HepG2 (cell line): ENCODE results near the gene BCL2L2. TPM values are rescaled to one million over a fixed set of nuclear protein-coding genes. Genes with fewer than 3 reads are reported as not detected.

ENCODE experiments used
- BCLAF1 ChIP-seq: fragments of 450-650 bp; IDR thresholded peaks from 2 replicates; pipeline ENCODE4 v1.6.1; 2017; ENCODE audit warnings: mild to moderate bottlenecking
- DPF2 ChIP-seq: sonication (generic); formaldehyde crosslinking; IDR thresholded peaks from 2 replicates; pipeline ENCODE4 v1.4.0; 2020; ENCODE audit warnings: mild to moderate bottlenecking, low read depth, missing genetic modification reagents, borderline replicate concordance
- JUN ChIP-seq: sonication (generic); formaldehyde crosslinking; IDR thresholded peaks from 2 replicates; pipeline ENCODE4 v1.4.0; 2020; ENCODE audit warnings: mild to moderate bottlenecking, missing genetic modification reagents
- KDM4B ChIP-seq: sonication (generic); formaldehyde crosslinking; IDR thresholded peaks from 2 replicates; pipeline ENCODE4 v1.4.0; 2020; ENCODE audit warnings: missing genetic modification reagents
- NR1H2 ChIP-seq: sonication (generic); formaldehyde crosslinking; IDR thresholded peaks from 2 replicates; pipeline ENCODE4 v1.8.1; 2022; ENCODE audit warnings: low read depth, missing genetic modification reagents, borderline replicate concordance
- PRDM10 ChIP-seq: sonication (generic); formaldehyde crosslinking; IDR thresholded peaks from 2 replicates; pipeline ENCODE4 v1.4.0; 2020; ENCODE audit warnings: low read depth, missing genetic modification reagents
- RBM22 ChIP-seq: fragments of 200-400 bp; formaldehyde crosslinking; optimal IDR thresholded peaks from 2 replicates; pipeline ENCODE3; 2017; ENCODE audit warnings: mild to moderate bottlenecking, low read length, moderate library complexity
- SP4 ChIP-seq: sonication (generic); formaldehyde crosslinking; IDR thresholded peaks from 2 replicates; pipeline ENCODE4 v1.8.1; 2023; ENCODE audit warnings: mild to moderate bottlenecking, missing genetic modification reagents
- STAG1 ChIP-seq: sonication (generic); formaldehyde crosslinking; IDR thresholded peaks from 2 replicates; pipeline ENCODE4 v1.4.0; 2020; ENCODE audit warnings: missing genetic modification reagents
- TBX3 ChIP-seq: fragments of 450-650 bp; IDR thresholded peaks from 2 replicates; pipeline ENCODE4 v1.6.1; 2017; ENCODE audit warnings: antibody characterized with exemption, mild to moderate bottlenecking, inconsistent platforms, borderline replicate concordance
- ZBTB3 ChIP-seq: sonication (generic); formaldehyde crosslinking; IDR thresholded peaks from 2 replicates; pipeline ENCODE4 v1.4.0; 2020; ENCODE audit warnings: low read depth, mild to moderate bottlenecking, moderate library complexity, missing genetic modification reagents, borderline replicate concordance
- ZMYM4 ChIP-seq: sonication (generic); formaldehyde crosslinking; IDR thresholded peaks from 2 replicates; pipeline ENCODE4 v1.8.1; 2023; ENCODE audit warnings: mild to moderate bottlenecking, missing genetic modification reagents
- ZNF12 ChIP-seq: sonication (generic); formaldehyde crosslinking; IDR thresholded peaks from 2 replicates; pipeline ENCODE4 v1.5.0; 2020; ENCODE audit warnings: missing genetic modification reagents
- ZNF160 ChIP-seq: sonication (generic); formaldehyde crosslinking; IDR thresholded peaks from 2 replicates; pipeline ENCODE4 v1.8.0; 2022; ENCODE audit warnings: mild to moderate bottlenecking, inconsistent platforms, missing genetic modification reagents
- ZNF3 ChIP-seq: IDR thresholded peaks from 2 replicates; pipeline ENCODE4 v1.7.0; 2017; ENCODE audit warnings: inconsistent platforms
- ZNF510 ChIP-seq: sonication (generic); formaldehyde crosslinking; IDR thresholded peaks from 2 replicates; pipeline ENCODE4 v1.4.0; 2020; ENCODE audit warnings: low read depth, mild to moderate bottlenecking, missing genetic modification reagents
- ZNF674 ChIP-seq: sonication (generic); formaldehyde crosslinking; IDR thresholded peaks from 2 replicates; pipeline ENCODE4 v1.5.0; 2020; ENCODE audit warnings: low read depth, mild to moderate bottlenecking, missing genetic modification reagents
- ZNF678 ChIP-seq: sonication (generic); formaldehyde crosslinking; IDR thresholded peaks from 2 replicates; pipeline ENCODE4 v1.4.0; 2020; ENCODE audit warnings: mild to moderate bottlenecking, missing genetic modification reagents
- ZNF761 ChIP-seq: sonication (generic); formaldehyde crosslinking; conservative IDR thresholded peaks from 2 replicates; pipeline ENCODE4 v1.4.0; 2020; ENCODE audit warnings: mild to moderate bottlenecking, missing genetic modification reagents
- ZNF839 ChIP-seq: sonication (generic); formaldehyde crosslinking; IDR thresholded peaks from 2 replicates; pipeline ENCODE4 v1.4.0; 2020; ENCODE audit warnings: missing genetic modification reagents, mild to moderate bottlenecking, borderline replicate concordance
- polyA plus RNA-seq, 8 experiments: library from polyadenylated mRNA; depleted of rRNA in 3 of 8; stranded (reverse) in 7 of 8; unstranded in 1 of 8; fragments of >200 nt; fragmentation: Illumina TruSeq in 4 of 8; extraction: Trizol in 4 of 8; gene quantifications; 2 replicates each; pipeline versions ENCODE4 v1.2.1 to v1.2.3, GENCODE V29; 2011 to 2016; ENCODE audit warnings: low read depth in 4 of 8, missing spikeins in 1 of 8, mixed read lengths in 1 of 8; ENCODE audit not compliant: insufficient read depth in 1 of 8
- total RNA-seq, 5 experiments: library from RNA; depleted of rRNA; stranded (reverse); fragments of >200 nt; fragmentation: Illumina TruSeq; extraction: Trizol; gene quantifications; 2 replicates each; pipeline ENCODE4 v1.2.3, GENCODE V29; 2016; ENCODE audit warnings: low read depth in 1 of 5
- TF ChIP-seq, protein P1 (sequence below), 2 experiments: fragments of 450-650 bp in 1 of 2; sonication (generic) in 1 of 2; formaldehyde crosslinking; IDR thresholded peaks; 2 replicates each; pipeline versions ENCODE4 v1.5.0 to v1.8.0; 2020 to 2022; ENCODE audit warnings: mild to moderate bottlenecking in 1 of 2, missing genetic modification reagents in 1 of 2

The BCL2L2 gene
- total and polyA plus RNA-seq, 2 of the 13 experiments (the other 11 are each of a cell fraction or from before 2014, with no cell fraction given) = 28.1 to 49.8 TPM

- TF ChIP-seq PRDM10 (CRISPR knock-in tag) (no peak; the same call in 1 of the 2 replicates), ZBTB3 (CRISPR knock-in tag) (no peak; the same call in 1 of the 2 replicates), NR1H2 (CRISPR knock-in tag) (no peak), ZNF761 (CRISPR knock-in tag) (no peak), ZNF12 (0 out of 2 replicates have a peak, but pooled peaks have one; percentile 49), ZNF3 (CRISPR knock-in tag) (peak; percentile 52; the same call in 1 of the 2 replicates), DPF2 (0 out of 2 replicates have a peak, but pooled peaks have one; percentile 35), ZNF674 (CRISPR knock-in tag) (no peak; the same call in 1 of the 2 replicates), ZNF160 (CRISPR knock-in tag) (0 out of 2 replicates have a peak, but pooled peaks have one; percentile 2), ZNF510 (CRISPR knock-in tag) (0 out of 2 replicates have a peak, but pooled peaks have one; percentile 32), SP4 (CRISPR knock-in tag) (peak; percentile 19; the same call in 1 of the 2 replicates), TBX3 (no peak), KDM4B (CRISPR knock-in tag) (0 out of 2 replicates have a peak, but pooled peaks have one; percentile 50), ZNF678 (CRISPR knock-in tag) (no peak), ZMYM4 (peak; percentile 9; the same call in 1 of the 2 replicates), ZNF839 (CRISPR knock-in tag) (no peak), JUN (CRISPR knock-in tag) (no peak), BCLAF1 (no peak), STAG1 (no peak), RBM22 (peak; percentile 13)
- TF ChIP-seq, protein P1, sequence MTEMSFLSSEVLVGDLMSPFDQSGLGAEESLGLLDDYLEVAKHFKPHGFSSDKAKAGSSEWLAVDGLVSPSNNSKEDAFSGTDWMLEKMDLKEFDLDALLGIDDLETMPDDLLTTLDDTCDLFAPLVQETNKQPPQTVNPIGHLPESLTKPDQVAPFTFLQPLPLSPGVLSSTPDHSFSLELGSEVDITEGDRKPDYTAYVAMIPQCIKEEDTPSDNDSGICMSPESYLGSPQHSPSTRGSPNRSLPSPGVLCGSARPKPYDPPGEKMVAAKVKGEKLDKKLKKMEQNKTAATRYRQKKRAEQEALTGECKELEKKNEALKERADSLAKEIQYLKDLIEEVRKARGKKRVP (CRISPR knock-in tag; IDR thresholded peaks at IDR 0.05) = 0 out of 4 replicates have a peak, but pooled peaks of 1 of the 2 experiments have one; percentile 17
Measured at GRCh38 chr14:23322568-23323517, 16.2 kb downstream of the BCL2L2 start (continued).
